Activated B cell treated with CpG ODN at 0.5 μM for 24 hours (primary cell): Measurements from ENCODE around the gene FOLR3. TPM values are rescaled to one million over a fixed set of nuclear protein-coding genes. Genes with fewer than 3 reads are reported as not detected.

Source experiments
- ATAC-seq: fragments of 200-7000 bp; cut with Tn5 transposase; one replicate; pipeline ENCODE4 v1.10.0; 2021; ENCODE audit warnings: low read depth, mild to moderate bottlenecking, moderate library complexity
- CTCF ChIA-PET: fragments of 350-600 bp; sonication (Branson Sonifier 250); formaldehyde crosslinking; loops from one replicate; lab custom pipeline; 2021; ENCODE audit warnings: antibody characterized with exemption; lab: Charles Lee
- POLR2A ChIA-PET: fragments of 350-600 bp; sonication (Branson Sonifier 250); formaldehyde crosslinking; loops from one replicate; lab custom pipeline; 2021; ENCODE audit warnings: antibody characterized with exemption; lab: Charles Lee
- DNase-seq: peaks from one replicate; pipeline ENCODE4 v3.0.0; 2022
- H3K27ac Mint-ChIP-seq: one replicate; pipeline ENCODE4 v1.8.0; 2020; ENCODE audit warnings: mixed read lengths
- H3K27me3 Mint-ChIP-seq: one replicate; pipeline ENCODE4 v1.8.0; 2021; ENCODE audit warnings: mixed read lengths
- H3K36me3 Mint-ChIP-seq: one replicate; pipeline ENCODE4 v1.8.0; 2021; ENCODE audit warnings: low read depth, mixed read lengths
- H3K4me1 Mint-ChIP-seq: one replicate; pipeline ENCODE4 v1.8.0; 2021; ENCODE audit warnings: mixed read lengths
- H3K4me3 Mint-ChIP-seq: one replicate; pipeline ENCODE4 v1.8.0; 2020; ENCODE audit warnings: mild to moderate bottlenecking, mixed read lengths
- H3K9me3 Mint-ChIP-seq: one replicate; pipeline ENCODE4 v1.8.0; 2020; ENCODE audit warnings: mixed read lengths
- intact Hi-C: fragments of 100-400 bp; cut with micrococcal nuclease; formaldehyde crosslinking; loops from one replicate; pipeline ENCODE4 v1.15.1; 2024
- total RNA-seq: library from RNA; stranded (reverse); gene quantifications from 2 replicates; pipeline ENCODE4 v1.2.3, GENCODE V29; 2022
- TF ChIP-seq, protein P1 (sequence below): fragments of 200-600 bp; IDR thresholded peaks from one replicate; pipeline ENCODE4 v1.8.0; 2022; ENCODE audit warnings: antibody characterized with exemption, mild to moderate bottlenecking

Gene FOLR3
- total RNA-seq, 1 donor from 2014 or later: not detected

GRCh38 chr11:72188267-72188666, 52.7 kb downstream of the FOLR3 start:
- CTCF ChIA-PET: no interaction called here
- ATAC-seq (no peak), DNase-seq (no peak)
- TF ChIP-seq, protein P1, sequence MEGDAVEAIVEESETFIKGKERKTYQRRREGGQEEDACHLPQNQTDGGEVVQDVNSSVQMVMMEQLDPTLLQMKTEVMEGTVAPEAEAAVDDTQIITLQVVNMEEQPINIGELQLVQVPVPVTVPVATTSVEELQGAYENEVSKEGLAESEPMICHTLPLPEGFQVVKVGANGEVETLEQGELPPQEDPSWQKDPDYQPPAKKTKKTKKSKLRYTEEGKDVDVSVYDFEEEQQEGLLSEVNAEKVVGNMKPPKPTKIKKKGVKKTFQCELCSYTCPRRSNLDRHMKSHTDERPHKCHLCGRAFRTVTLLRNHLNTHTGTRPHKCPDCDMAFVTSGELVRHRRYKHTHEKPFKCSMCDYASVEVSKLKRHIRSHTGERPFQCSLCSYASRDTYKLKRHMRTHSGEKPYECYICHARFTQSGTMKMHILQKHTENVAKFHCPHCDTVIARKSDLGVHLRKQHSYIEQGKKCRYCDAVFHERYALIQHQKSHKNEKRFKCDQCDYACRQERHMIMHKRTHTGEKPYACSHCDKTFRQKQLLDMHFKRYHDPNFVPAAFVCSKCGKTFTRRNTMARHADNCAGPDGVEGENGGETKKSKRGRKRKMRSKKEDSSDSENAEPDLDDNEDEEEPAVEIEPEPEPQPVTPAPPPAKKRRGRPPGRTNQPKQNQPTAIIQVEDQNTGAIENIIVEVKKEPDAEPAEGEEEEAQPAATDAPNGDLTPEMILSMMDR: no peak
- no peak overlapping the region for H3K27ac Mint-ChIP-seq
- POLR2A ChIA-PET: no interaction called here
- H3K9me3 Mint-ChIP-seq: no peaks in the 10 kb centered on the region
- peaks cover 3% of the 10 kb centered on the region for H3K4me1 Mint-ChIP-seq
- no peak overlapping the region for H3K4me3 Mint-ChIP-seq
- peaks cover 3% of the 10 kb centered on the region for H3K27me3 Mint-ChIP-seq
- intact Hi-C loops: no loop called here
- no peaks in the 10 kb centered on the region for H3K36me3 Mint-ChIP-seq

Other genes starting within 250 kb of the FOLR3 start
- 18.4 and 20.8 TPM in 2 replicates for gene XNDC1N, start 207.1 kb upstream of the FOLR3 start, total RNA-seq
- gene RNF121, start 206.7 kb upstream of the FOLR3 start, total RNA-seq: 44.4 and 47.4 TPM in 2 replicates
- gene IL18BP, start 136.8 kb upstream of the FOLR3 start, total RNA-seq: 26.8 and 27.5 TPM in 2 replicates
- gene NUMA1, start 55.2 kb upstream of the FOLR3 start, total RNA-seq: 146 and 163 TPM in 2 replicates
- 4.1 and 4.5 TPM in 2 replicates for gene LRRC51, start 54.9 kb upstream of the FOLR3 start, total RNA-seq
- gene LAMTOR1, start 32.4 kb upstream of the FOLR3 start, total RNA-seq: 87.2 and 87.6 TPM in 2 replicates
- gene TOMT, start 29.8 kb upstream of the FOLR3 start, total RNA-seq: not detected in 2 replicates
- 44.4 and 56.3 TPM in 2 replicates for gene ANAPC15, start 23.0 kb upstream of the FOLR3 start, total RNA-seq
- not detected in 2 replicates for gene FOLR1, start 56.4 kb downstream of the FOLR3 start, total RNA-seq
- gene FOLR2, start 81.1 kb downstream of the FOLR3 start, total RNA-seq: 0.67 and 0.76 TPM in 2 replicates
- gene INPPL1, start 89.0 kb downstream of the FOLR3 start, total RNA-seq: 107 and 129 TPM in 2 replicates
- gene PHOX2A, start 108.5 kb downstream of the FOLR3 start, total RNA-seq: not detected in 2 replicates